B cell (primary cell): ENCODE data around the gene ATP1B2. TPM values are rescaled to one million over a fixed set of nuclear protein-coding genes. Genes with fewer than 3 reads are reported as not detected.

Experiments used
- ATAC-seq: fragments of 200-7000 bp; cut with Tn5 transposase; one replicate; pipeline ENCODE4 v1.10.0; 2021; ENCODE audit warnings: low read depth, mild to moderate bottlenecking, moderate number of reproducible peaks, moderate library complexity
- CTCF ChIA-PET: fragments of 350-600 bp; sonication (Branson Sonifier 250); formaldehyde crosslinking; loops from one replicate; lab custom pipeline; 2021; ENCODE audit warnings: antibody characterized with exemption, inconsistent platforms; lab: Charles Lee
- POLR2A ChIA-PET: fragments of 350-600 bp; sonication (Branson Sonifier 250); formaldehyde crosslinking; loops from one replicate; lab custom pipeline; 2021; ENCODE audit warnings: antibody characterized with exemption; lab: Charles Lee
- DNase-seq: peaks from one replicate; pipeline ENCODE4 v3.0.0; 2013
- H2AFZ ChIP-seq: 2 replicates; pipeline ENCODE4 v1.6.1; 2012; ENCODE audit warnings: mild to moderate bottlenecking, low read depth, low read length; ENCODE audit not compliant: insufficient read depth, poor library complexity, severe bottlenecking
- H3K27ac ChIP-seq, 2 donors: 1 replicate in 1 of 2; 2 replicates in 1 of 2; pipeline ENCODE4 v1.5.1; 2012 to 2013; ENCODE audit warnings: low read length in 2 of 2, mild to moderate bottlenecking in 2 of 2, moderate library complexity in 1 of 2
- H3K27me3 ChIP-seq, 4 experiments: fragments of 200-600 bp in 1 of 4; sonication (generic) in 1 of 4; replicated peaks in 1 of 4; 1 replicate in 2 of 4; 2 replicates in 2 of 4; pipeline versions ENCODE4 v1.6.1 to v1.7.0; 2013 to 2016; ENCODE audit warnings: low read length in 3 of 4, mild to moderate bottlenecking in 2 of 4, mixed read lengths in 1 of 4, moderate library complexity in 1 of 4; ENCODE audit not compliant: insufficient read depth in 4 of 4, control insufficient read depth in 3 of 4; ENCODE audit errors: control extremely low read depth in 1 of 4
- H3K36me3 ChIP-seq, 2 experiments: replicated peaks in 1 of 2; 1 replicate in 1 of 2; 2 replicates in 1 of 2; pipeline versions ENCODE4 v1.6.1 to v1.7.1; 2013; ENCODE audit warnings: low read length in 1 of 2; ENCODE audit not compliant: insufficient read depth in 2 of 2, control insufficient read depth in 1 of 2; ENCODE audit errors: control extremely low read depth in 1 of 2, extremely low read depth in 1 of 2
- H3K4me1 ChIP-seq, 2 donors: fragments of 200-600 bp in 1 of 2; sonication (generic) in 1 of 2; 1 replicate in 1 of 2; 2 replicates in 1 of 2; pipeline versions ENCODE4 v1.5.1 to v1.6.1; 2013 to 2017; ENCODE audit warnings: low read length in 2 of 2; ENCODE audit not compliant: control insufficient read depth in 2 of 2, insufficient read depth in 2 of 2
- H3K4me2 ChIP-seq: replicated peaks from 2 replicates; pipeline ENCODE3; 2012; ENCODE audit warnings: mild to moderate bottlenecking, low read depth, low read length; ENCODE audit not compliant: poor library complexity, severe bottlenecking
- H3K4me3 ChIP-seq, 5 experiments: fragments of 200-600 bp in 1 of 5; sonication (generic) in 1 of 5; 1 replicate in 3 of 5; 2 replicates in 2 of 5; pipeline versions ENCODE4 v1.5.1 to v1.7.0; 2011 to 2016; ENCODE audit warnings: low read length in 4 of 5, mild to moderate bottlenecking in 4 of 5, low read depth in 2 of 5, control low read depth in 1 of 5, moderate library complexity in 1 of 5; ENCODE audit not compliant: insufficient read depth in 1 of 5; ENCODE audit errors: control extremely low read depth in 1 of 5, extremely low read depth in 1 of 5
- H3K79me2 ChIP-seq: fragments of 200-600 bp; sonication (generic); one replicate; pipeline ENCODE4 v1.6.0; 2016; ENCODE audit warnings: low read length; ENCODE audit not compliant: control insufficient read depth, insufficient read depth
- H3K9ac ChIP-seq: fragments of 200-600 bp; sonication (generic); 2 replicates; pipeline ENCODE4 v1.6.1; 2017; ENCODE audit warnings: mild to moderate bottlenecking, low read length, moderate library complexity
- H3K9me3 ChIP-seq, 3 donors: one replicate each; pipeline versions ENCODE4 v1.6.1 to v1.7.1; 2013; ENCODE audit warnings: low read length in 2 of 3; ENCODE audit not compliant: control insufficient read depth in 2 of 3, insufficient read depth in 1 of 3; ENCODE audit errors: control extremely low read depth in 1 of 3
- H4K20me1 ChIP-seq: 2 replicates; pipeline ENCODE4 v1.6.0; 2012; ENCODE audit warnings: mild to moderate bottlenecking, low read length; ENCODE audit not compliant: insufficient read depth, control insufficient read depth, poor library complexity, severe bottlenecking
- H3K27ac Mint-ChIP-seq: one replicate; pipeline ENCODE4 v1.8.0; 2021; ENCODE audit warnings: mixed read lengths
- H3K27me3 Mint-ChIP-seq: one replicate; pipeline ENCODE4 v1.8.0; 2021; ENCODE audit warnings: mixed read lengths
- H3K4me1 Mint-ChIP-seq: one replicate; pipeline ENCODE4 v1.8.0; 2021; ENCODE audit warnings: mixed read lengths
- H3K4me3 Mint-ChIP-seq: one replicate; pipeline ENCODE4 v1.8.0; 2021; ENCODE audit warnings: mixed read lengths
- H3K9me3 Mint-ChIP-seq: one replicate; pipeline ENCODE4 v1.8.0; 2022; ENCODE audit warnings: mixed read lengths; ENCODE audit not compliant: insufficient read depth
- CTCF ChIP-seq: fragments of 200-600 bp; IDR thresholded peaks from one replicate; pipeline ENCODE4 v1.8.0; 2022; ENCODE audit warnings: antibody characterized with exemption, mild to moderate bottlenecking
- EZH2 ChIP-seq: IDR thresholded peaks from 2 replicates; pipeline ENCODE4 v1.6.1; 2012; ENCODE audit warnings: borderline replicate concordance, low read depth, mild to moderate bottlenecking, moderate library complexity, low read length; ENCODE audit not compliant: insufficient read depth, poor library complexity, severe bottlenecking
- WGBS: methylation state at CpG from one replicate; pipeline ENCODE4 v1.1.5; 2013; ENCODE audit warnings: missing lambda C conversion rate; ENCODE audit not compliant: insufficient coverage; 5-methylcytosine and 5-hydroxymethylcytosine counted together
- intact Hi-C: fragments of 100-400 bp; cut with micrococcal nuclease; formaldehyde crosslinking; loops from one replicate; pipeline ENCODE4 v1.10.0; 2022
- polyA plus RNA-seq: library from polyadenylated mRNA; depleted of rRNA; stranded (reverse); fragments of >200 nt; gene quantifications from 2 replicates; pipeline ENCODE4 v1.2.3, GENCODE V29; 2012
- total RNA-seq, 2 donors: library from RNA; stranded (reverse); fragments of 120-200 nt in 1 of 2; gene quantifications; 1 replicate in 1 of 2; 2 replicates in 1 of 2; pipeline versions ENCODE4 v1.2.3 to v1.2.4, GENCODE V29; 2013 to 2022

The ATP1B2 gene
- total and polyA plus RNA-seq, 2 donors (not counting 1 experiment from before 2014, with no cell fraction given): 0.39 TPM; not detected in 1

DNA sequence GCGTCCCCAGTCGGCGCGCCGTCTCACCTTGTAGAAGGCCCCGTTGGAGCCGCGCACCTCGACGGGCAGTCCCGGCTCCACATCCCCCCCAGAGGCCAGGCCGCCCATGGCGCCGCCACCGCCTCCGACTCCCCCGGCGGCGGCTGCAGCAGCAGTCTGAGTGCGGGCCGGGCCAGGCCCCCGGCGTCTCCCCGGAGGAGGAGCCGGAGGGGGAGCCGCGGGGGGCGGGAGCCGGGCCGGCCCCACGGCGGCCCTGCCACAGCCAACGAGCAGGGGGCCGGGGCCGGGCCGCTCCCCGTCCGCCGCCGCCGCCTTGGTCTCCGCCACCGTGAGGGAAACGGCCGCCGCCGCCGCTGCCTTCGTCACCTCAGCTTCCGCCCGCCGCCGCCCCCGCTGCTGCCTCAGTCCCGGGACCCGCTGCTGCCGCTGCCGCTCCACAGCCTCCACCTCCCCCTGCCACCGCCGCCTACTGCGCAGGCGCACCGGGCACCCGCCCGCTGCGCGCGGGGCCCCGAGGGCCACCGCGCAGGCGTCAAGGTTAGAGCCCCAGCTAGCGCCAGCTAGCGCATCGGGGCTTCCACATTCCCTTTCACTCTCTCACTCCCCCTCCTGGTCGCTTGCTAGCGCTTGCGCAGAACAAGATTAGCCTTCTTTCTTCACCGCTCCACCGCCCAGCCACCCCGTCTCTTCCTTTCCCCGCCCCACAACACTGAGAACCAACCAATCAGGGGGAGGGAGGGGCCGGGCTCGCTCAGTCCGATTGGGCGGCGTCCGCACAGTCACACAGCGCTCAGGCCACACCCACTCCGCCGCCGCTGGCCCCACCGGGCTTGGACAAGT, 36.1 kb upstream of the ATP1B2 start, which contains the start of gene FXR2:
TSS of gene FXR2 (minus strand) at position 473 of the 840 bp plus-strand sequence. CDS start at position 108, 365 bp downstream.
- CTCF ChIA-PET: interaction anchor here (0.6 to 2.5 kb wide), 17 partner anchors 9 to 100 kb away, joined by 3 to 14 read pairs (median 4); partner anchors contain the start of genes ATP1B2, SAT2, SOX15 and TP53
- intact Hi-C loops: loop anchor here (1.0 to 10.0 kb wide), 7 partner anchors 13 to 307 kb away; partner anchors contain the start of genes ATP1B2, EIF5A, SAT2 and TP53
- TF ChIP-seq CTCF (peak; percentile 64), EZH2 (no peak)
- Histone ChIP-seq H3K27ac (peak within 1 kb of the TSS; percentile 67 to 85), H3K79me2 (peaks cover 45% of the 10 kb centered on the region), H3K9me3 (no peaks in the 10 kb centered on the region), H4K20me1 (peaks cover 25% of the 10 kb centered on the region), H3K9ac (peak within 1 kb of the TSS; percentile 84), H3K4me1 (peaks cover 12 to 26% of the 10 kb centered on the region in 2 donors), H3K4me2 (peak within 1 kb of the TSS; percentile 82), H3K36me3 (peaks cover 1 to 12% of the 10 kb centered on the region in 2 experiments), H3K27me3 (no peaks in the 10 kb centered on the region), H3K4me3 (peak within 1 kb of the TSS; percentile 73 to 82 (median 76)), H2AFZ (peak within 1 kb of the TSS; percentile 75)
- WGBS: under 1% methylated on average over 93 of the region's 93 CpGs
- ATAC-seq (peak; percentile 89), DNase-seq (peak; percentile 100)
- Mint-ChIP-seq H3K27me3 (no peaks in the 10 kb centered on the region), H3K4me3 (peak within 1 kb of the TSS; percentile 88), H3K27ac (peak within 1 kb of the TSS; percentile 93), H3K9me3 (no peaks in the 10 kb centered on the region), H3K4me1 (peaks cover 22% of the 10 kb centered on the region)
- POLR2A ChIA-PET: interaction anchor here (0.6 to 2.9 kb wide), 11 partner anchors 13 to 236 kb away, joined by 3 to 35 read pairs (median 3); partner anchors contain the start of genes CD68, MPDU1, POLR2A and SAT2
